Upper lobe of left lung (tissue), 6 donors: Measurements from ENCODE around the gene SYF2. TPM values are rescaled to one million over a fixed set of nuclear protein-coding genes. Genes with fewer than 3 reads are reported as not detected.
A peak's percentile ranks its signal among the peaks of the same experiment; 100 is the strongest.

ENCODE experiments used
- ATAC-seq, 2 donors: fragments of 200-7000 bp; cut with Tn5 transposase; one replicate each; pipeline ENCODE4 v1.9.1; 2022; ENCODE audit warnings: mild to moderate bottlenecking in 2 of 2, moderate library complexity in 2 of 2; ENCODE audit not compliant: low FRiP score in 2 of 2
- DNase-seq, 2 donors: peaks; one replicate each; pipeline ENCODE4 v3.0.0-alpha.2; 2019 to 2020
- H3K27ac ChIP-seq, 4 donors: fragments of 200-600 bp; sonication (generic); one replicate each; pipeline ENCODE4 v1.5.1; 2016 to 2019
- H3K27me3 ChIP-seq, 4 donors: fragments of 200-600 bp; sonication (generic); one replicate each; pipeline ENCODE4 v1.5.1; 2017 to 2019
- H3K36me3 ChIP-seq, 4 donors: fragments of 200-600 bp; sonication (generic); one replicate each; pipeline ENCODE4 v1.5.1; 2016 to 2019
- H3K4me1 ChIP-seq, 4 donors: fragments of 200-600 bp; sonication (generic); one replicate each; pipeline ENCODE4 v1.5.1; 2018 to 2019
- H3K4me3 ChIP-seq, 4 donors: fragments of 200-600 bp; sonication (generic); one replicate each; pipeline ENCODE4 v1.5.1; 2017 to 2019; ENCODE audit warnings: mild to moderate bottlenecking in 2 of 4, moderate library complexity in 1 of 4
- H3K9me3 ChIP-seq, 4 donors: fragments of 200-600 bp; sonication (generic); one replicate each; pipeline ENCODE4 v1.5.1; 2018 to 2019
- EP300 ChIP-seq, 4 donors: sonication (generic); formaldehyde crosslinking; IDR thresholded peaks; one replicate each; pipeline ENCODE4 v1.5.1; 2017; ENCODE audit warnings: antibody characterized with exemption in 4 of 4, control low read depth in 2 of 4
- POLR2A ChIP-seq, 4 donors: fragments of 450-650 bp; IDR thresholded peaks; one replicate each; pipeline ENCODE4 v1.5.1; 2016 to 2017; ENCODE audit warnings: antibody characterized with exemption in 4 of 4, mild to moderate bottlenecking in 2 of 4
- POLR2AphosphoS5 ChIP-seq, 2 donors: sonication (generic); formaldehyde crosslinking; IDR thresholded peaks; one replicate each; pipeline ENCODE4 v1.5.1; 2017; ENCODE audit warnings: antibody characterized with exemption in 2 of 2
- WGBS, 2 donors: methylation state at CpG; one replicate each; pipeline ENCODE4 v1.1.5; 2017 to 2018; 5-methylcytosine and 5-hydroxymethylcytosine counted together
- total RNA-seq, 6 donors: library from RNA; depleted of rRNA in 4 of 6; stranded (reverse); fragments of >200 nt in 4 of 6; gene quantifications; one replicate each; pipeline versions ENCODE4 v1.1.0 to v1.2.1, GENCODE V29; 2016 to 2021
- TF ChIP-seq, protein P1 (sequence below), 6 experiments: fragments of 450-650 bp in 4 of 6; fragments of 200-600 bp in 2 of 6; sonication (generic) in 2 of 6; IDR thresholded peaks; one replicate each; pipeline ENCODE4 v1.5.1; 2016 to 2019; ENCODE audit warnings: antibody characterized with exemption in 6 of 6
- donor health status: DM: no; HTN: no; CAD: no; lungs with moderate emphysema.
- donor health status: DM: no; HTN: yes; CAD: no; lungs with severe emphysema.

Gene SYF2
- total RNA-seq, 6 donors from 2014 or later, result 21.9 to 66.5 (median 39.5) TPM

DNA sequence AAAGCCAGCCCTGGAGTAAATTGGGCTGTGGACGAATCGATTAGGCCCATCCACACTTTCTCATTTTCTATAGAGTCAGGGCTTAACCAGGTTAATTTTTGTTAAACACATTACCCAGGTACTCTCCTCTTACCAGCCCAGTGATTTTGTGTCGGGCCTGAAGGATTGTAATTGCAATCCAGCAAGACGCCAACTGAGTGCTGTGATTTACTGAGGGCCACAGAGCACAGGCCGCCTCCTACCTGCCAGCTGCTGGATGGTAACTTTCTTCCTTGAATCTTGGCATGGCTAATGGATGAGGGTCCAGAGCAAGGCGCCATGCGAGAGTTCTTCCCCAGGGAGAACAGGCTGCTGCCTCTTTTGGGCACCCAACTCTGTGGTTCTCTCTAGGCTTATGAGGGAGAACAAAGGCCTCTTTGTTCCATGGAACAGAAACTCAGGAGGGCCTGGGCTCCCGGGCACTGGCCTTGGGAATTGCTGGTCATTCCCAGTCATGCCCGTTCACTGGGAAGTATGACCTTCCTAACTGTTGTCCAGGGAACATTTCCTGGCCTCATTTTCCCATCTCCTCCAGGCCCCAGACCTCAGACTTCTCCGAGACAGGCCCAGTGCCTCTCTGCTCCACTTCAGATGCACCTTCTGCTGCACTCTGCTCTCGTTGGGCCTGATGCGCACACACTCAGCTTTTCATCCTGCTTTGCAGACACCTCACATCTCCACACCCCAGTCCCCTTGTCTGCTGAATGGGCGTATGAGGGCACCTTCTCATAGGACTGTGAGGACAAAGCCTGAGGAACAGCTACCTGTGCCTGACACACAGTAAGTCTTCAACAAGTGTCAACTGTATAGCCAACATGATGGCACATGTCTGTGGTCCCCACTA is 57.3 kb downstream of the SYF2 start:
- no peak overlapping the region for H3K27ac ChIP-seq
- WGBS, 2 donors, result 88 to 92% methylated on average over 11 to 13 of the region's 13 CpGs
- no peaks in the 10 kb centered on the region for H3K36me3 ChIP-seq
- H3K27me3 ChIP-seq, result no peaks in the 10 kb centered on the region
- TF ChIP-seq POLR2A (IDR thresholded peaks at IDR 0.05), result no peak
- no peak for TF ChIP-seq EP300 (IDR thresholded peaks at IDR 0.05)
- TF ChIP-seq, protein P1, sequence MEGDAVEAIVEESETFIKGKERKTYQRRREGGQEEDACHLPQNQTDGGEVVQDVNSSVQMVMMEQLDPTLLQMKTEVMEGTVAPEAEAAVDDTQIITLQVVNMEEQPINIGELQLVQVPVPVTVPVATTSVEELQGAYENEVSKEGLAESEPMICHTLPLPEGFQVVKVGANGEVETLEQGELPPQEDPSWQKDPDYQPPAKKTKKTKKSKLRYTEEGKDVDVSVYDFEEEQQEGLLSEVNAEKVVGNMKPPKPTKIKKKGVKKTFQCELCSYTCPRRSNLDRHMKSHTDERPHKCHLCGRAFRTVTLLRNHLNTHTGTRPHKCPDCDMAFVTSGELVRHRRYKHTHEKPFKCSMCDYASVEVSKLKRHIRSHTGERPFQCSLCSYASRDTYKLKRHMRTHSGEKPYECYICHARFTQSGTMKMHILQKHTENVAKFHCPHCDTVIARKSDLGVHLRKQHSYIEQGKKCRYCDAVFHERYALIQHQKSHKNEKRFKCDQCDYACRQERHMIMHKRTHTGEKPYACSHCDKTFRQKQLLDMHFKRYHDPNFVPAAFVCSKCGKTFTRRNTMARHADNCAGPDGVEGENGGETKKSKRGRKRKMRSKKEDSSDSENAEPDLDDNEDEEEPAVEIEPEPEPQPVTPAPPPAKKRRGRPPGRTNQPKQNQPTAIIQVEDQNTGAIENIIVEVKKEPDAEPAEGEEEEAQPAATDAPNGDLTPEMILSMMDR (IDR thresholded peaks at IDR 0.05), result no peak
- no peak for TF ChIP-seq POLR2AphosphoS5 (IDR thresholded peaks at IDR 0.05)
- DNase-seq (no peak), ATAC-seq (peak in 1 of 2 donors; percentile 39)
- peaks cover 0 to 6% (median 0%) of the 10 kb centered on the region in 4 donors for H3K9me3 ChIP-seq
- no peak overlapping the region for H3K4me3 ChIP-seq
- no peaks in the 10 kb centered on the region for H3K4me1 ChIP-seq

DNA sequence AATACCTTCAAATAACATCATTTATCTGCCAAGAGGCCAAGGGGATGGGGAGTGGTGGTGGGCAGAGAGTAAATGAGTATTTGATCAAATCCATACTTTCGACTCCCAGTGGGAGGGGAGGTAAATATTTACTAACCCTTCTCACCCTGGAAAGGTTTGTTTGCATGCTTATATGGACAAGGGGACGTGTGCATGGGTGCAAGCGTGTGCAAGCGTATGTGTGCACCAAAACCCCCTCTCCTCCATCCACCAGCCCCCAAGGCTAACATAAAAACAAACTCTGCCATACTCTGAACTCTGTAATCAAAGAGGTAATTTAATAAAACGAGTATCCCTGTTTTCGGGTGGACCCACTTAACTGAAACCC is 58.0 kb downstream of the SYF2 start:
- ATAC-seq (no peak), DNase-seq (no peak)
- no peaks in the 10 kb centered on the region for H3K27me3 ChIP-seq
- H3K9me3 ChIP-seq, result peaks cover 0 to 6% (median 0%) of the 10 kb centered on the region in 4 donors
- no peak overlapping the region for H3K27ac ChIP-seq
- 76 to 78% methylated on average over 6 of the region's 6 CpGs for WGBS, 2 donors
- H3K4me3 ChIP-seq, result no peak overlapping the region
- no peaks in the 10 kb centered on the region for H3K36me3 ChIP-seq
- H3K4me1 ChIP-seq, result no peaks in the 10 kb centered on the region
- no peak for TF ChIP-seq POLR2A (IDR thresholded peaks at IDR 0.05)
- TF ChIP-seq, protein P1 (IDR thresholded peaks at IDR 0.05), result no peak
- no peak for TF ChIP-seq POLR2AphosphoS5 (IDR thresholded peaks at IDR 0.05)

DNA sequence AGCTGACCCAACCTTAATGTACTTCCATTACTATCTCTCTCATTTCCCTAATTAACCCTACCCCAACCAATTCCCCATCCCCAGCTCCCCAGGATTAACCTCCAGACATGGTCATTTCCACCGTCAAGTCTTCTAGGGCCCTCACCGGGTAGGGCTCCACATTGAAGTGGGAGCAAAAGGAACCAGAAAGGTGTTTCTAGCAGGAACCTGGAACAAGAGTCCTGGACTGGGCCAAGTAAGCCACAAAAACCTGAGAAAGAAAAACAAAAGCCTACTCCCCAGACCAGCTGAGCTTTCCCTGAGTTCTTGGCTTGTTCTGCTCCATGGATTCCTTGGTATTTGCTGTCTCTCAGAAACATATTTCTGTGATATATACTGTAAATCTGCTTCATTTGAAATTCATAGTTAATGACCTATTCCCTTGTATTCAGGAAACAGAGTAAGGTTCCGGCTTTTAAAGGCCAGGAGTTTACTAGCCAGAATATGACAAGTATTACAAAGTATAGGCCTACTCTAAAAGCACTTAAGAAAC is 58.4 kb downstream of the SYF2 start:
- no peaks in the 10 kb centered on the region for H3K36me3 ChIP-seq
- H3K4me1 ChIP-seq, result no peaks in the 10 kb centered on the region
- WGBS, 2 donors, result 87 to 92% methylated on average over 3 of the region's 3 CpGs
- DNase-seq, result no peak
- H3K27ac ChIP-seq, result no peak overlapping the region
- no peak for ATAC-seq
- H3K9me3 ChIP-seq, result peaks cover 0 to 6% (median 0%) of the 10 kb centered on the region in 4 donors
- no peak overlapping the region for H3K4me3 ChIP-seq
- TF ChIP-seq, protein P1 (IDR thresholded peaks at IDR 0.05), result no peak
- TF ChIP-seq EP300 (IDR thresholded peaks at IDR 0.05) (no peak), POLR2AphosphoS5 (IDR thresholded peaks at IDR 0.05) (no peak), POLR2A (IDR thresholded peaks at IDR 0.05) (no peak)
- no peaks in the 10 kb centered on the region for H3K27me3 ChIP-seq

Other genes starting within 250 kb of the SYF2 start
- gene RSRP1, start 15.0 kb upstream of the SYF2 start, total RNA-seq, result 100 to 1,000 TPM in 5 of 6 donors, 10 to 100 TPM in 1; 62.0 to 563 (median 161) TPM
- gene RHD, start 40.0 kb upstream of the SYF2 start, total RNA-seq, result 1 to 10 TPM in 1 of 6 donors, under 1 TPM in 1, not detected in 4; 0.15 to 1.0 TPM
- 100 to 1,000 TPM in 3 of 6 donors, 10 to 100 TPM in 3; 27.1 to 113 (median 96.5) TPM for gene TMEM50A, start 105.8 kb upstream of the SYF2 start, total RNA-seq
- gene RHCE, start 188.3 kb upstream of the SYF2 start, total RNA-seq, result 1 to 10 TPM in 3 of 6 donors, under 1 TPM in 2, not detected in 1; 0.34 to 2.4 (median 2.1) TPM
- 10 to 100 TPM; 12.6 to 27.2 (median 16.9) TPM for gene MACO1, start 198.4 kb upstream of the SYF2 start, total RNA-seq